ENCODE measurements around the gene CKS1B. TPM values are rescaled to one million over a fixed set of nuclear protein-coding genes. Genes with fewer than 3 reads are reported as not detected.

CKS1B gene
- total RNA-seq, 2 experiments from 2014 or later, result 197 to 205 TPM

- H3K36me3 Mint-ChIP-seq, result peaks cover 5% of the 10 kb centered on the region
- H3K4me3 Mint-ChIP-seq, result peak overlapping the region; percentile 57
- peaks cover 74% of the 10 kb centered on the region for H3K4me1 Mint-ChIP-seq (ENCODE audit: low read depth)
- no peak for DNase-seq
- intact Hi-C loops (cut with micrococcal nuclease), result loop anchor here (5.0 kb wide), 1 partner anchor 123 kb away; the partner anchor contains the start of gene EFNA4
- CTCF ChIA-PET, result interaction anchor here (1.9 to 3.5 kb wide), 6 partner anchors 14 to 146 kb away, joined by 4 to 17 read pairs (median 14); partner anchors contain the start of gene ADAM15
- POLR2A ChIA-PET, result interaction anchor here (0.7 to 2.9 kb wide), 3 partner anchors 17 to 146 kb away, joined by 3 to 17 read pairs (median 4); partner anchors contain the start of gene PBXIP1
- no peaks in the 10 kb centered on the region for H3K9me3 Mint-ChIP-seq
- peak overlapping the region; percentile 96 for H3K27ac Mint-ChIP-seq
- H3K27me3 Mint-ChIP-seq, result no peaks in the 10 kb centered on the region
These were observed 35.7 kb upstream of the CKS1B start for GRCh38 chr1:154938604-154939399.

- H3K4me3 Mint-ChIP-seq, result no peak overlapping the region
- ChIA-PET CTCF (interaction anchor here (0.9 to 3.0 kb wide), 10 partner anchors 13 to 461 kb away, joined by 3 to 16 read pairs (median 5); partner anchors contain the start of genes ADAM15, FLAD1 and PYGO2), POLR2A (interaction anchor here (0.6 to 1.8 kb wide), 5 partner anchors 15 to 821 kb away, joined by 3 to 13 read pairs (median 4); partner anchors contain the start of genes CKS1B, FLAD1 and PBXIP1)
- intact Hi-C loops (cut with micrococcal nuclease), result no loop called here
- DNase-seq, result no peak
- no peaks in the 10 kb centered on the region for H3K9me3 Mint-ChIP-seq
- H3K27ac Mint-ChIP-seq, result peak overlapping the region; percentile 93
- H3K4me1 Mint-ChIP-seq (ENCODE audit: low read depth), result peaks cover 71% of the 10 kb centered on the region
- no peaks in the 10 kb centered on the region for H3K27me3 Mint-ChIP-seq
- peaks cover 3% of the 10 kb centered on the region for H3K36me3 Mint-ChIP-seq
These were observed 34.3 kb upstream of the CKS1B start for GRCh38 chr1:154940213-154940560.

GRCh38 chr1:154940651-154941194 lies 33.8 kb upstream of the CKS1B start:
- H3K27me3 Mint-ChIP-seq, result no peaks in the 10 kb centered on the region
- H3K36me3 Mint-ChIP-seq, result peaks cover 2% of the 10 kb centered on the region
- peak overlapping the region; percentile 34 for H3K4me3 Mint-ChIP-seq
- H3K27ac Mint-ChIP-seq, result peak overlapping the region; percentile 93
- POLR2A ChIA-PET, result interaction anchor here (0.6 to 1.8 kb wide), 8 partner anchors 11 to 820 kb away, joined by 3 to 13 read pairs (median 3); partner anchors contain the start of genes CKS1B, FLAD1 and PBXIP1
- CTCF ChIA-PET, result interaction anchor here (0.6 to 3.0 kb wide), 12 partner anchors 12 to 461 kb away, joined by 3 to 16 read pairs (median 4); partner anchors contain the start of genes ADAM15, FLAD1, PBXIP1 and PYGO2
- intact Hi-C loops (cut with micrococcal nuclease), result no loop called here
- peaks cover 66% of the 10 kb centered on the region for H3K4me1 Mint-ChIP-seq (ENCODE audit: low read depth)
- no peaks in the 10 kb centered on the region for H3K9me3 Mint-ChIP-seq
- DNase-seq, result peak; percentile 61

- ChIA-PET CTCF (interaction anchor here (0.9 to 3.0 kb wide), 9 partner anchors 11 to 462 kb away, joined by 3 to 16 read pairs (median 4); partner anchors contain the start of genes ADAM15, FLAD1, PBXIP1 and PYGO2), POLR2A (interaction anchor here (0.6 to 1.8 kb wide), 7 partner anchors 11 to 84 kb away, joined by 3 to 13 read pairs (median 3); partner anchors contain the start of genes CKS1B, FLAD1 and PBXIP1)
- peak overlapping the region; percentile 93 for H3K27ac Mint-ChIP-seq
- peak; percentile 34 for DNase-seq
- intact Hi-C loops (cut with micrococcal nuclease), result no loop called here
- no peaks in the 10 kb centered on the region for H3K27me3 Mint-ChIP-seq
- H3K9me3 Mint-ChIP-seq, result no peaks in the 10 kb centered on the region
- H3K4me1 Mint-ChIP-seq (ENCODE audit: low read depth), result peaks cover 63% of the 10 kb centered on the region
- peak overlapping the region; percentile 34 for H3K4me3 Mint-ChIP-seq
- peaks cover 5% of the 10 kb centered on the region for H3K36me3 Mint-ChIP-seq
These were observed 33.0 kb upstream of the CKS1B start for GRCh38 chr1:154941333-154942013.

- Mint-ChIP-seq H3K4me3 (peak overlapping the region; percentile 52), H3K27ac (peak overlapping the region; percentile 93), H3K27me3 (no peaks in the 10 kb centered on the region), H3K9me3 (no peaks in the 10 kb centered on the region), H3K4me1 (ENCODE audit: low read depth) (peaks cover 54% of the 10 kb centered on the region), H3K36me3 (peaks cover 11% of the 10 kb centered on the region)
- CTCF ChIA-PET, result interaction anchor here (0.9 to 2.5 kb wide), 21 partner anchors 7 to 464 kb away, joined by 3 to 14 read pairs (median 4); partner anchors contain the start of genes FLAD1, PMVK, PYGO2 and SHC1
- POLR2A ChIA-PET, result interaction anchor here (0.9 to 1.4 kb wide), 4 partner anchors 9 to 316 kb away, joined by 3 read pairs; no protein-coding TSS in a partner anchor
- intact Hi-C loops (cut with micrococcal nuclease), result no loop called here
- DNase-seq, result peak; percentile 61
These were observed 30.7 kb upstream of the CKS1B start for GRCh38 chr1:154943649-154944400.

- no peaks in the 10 kb centered on the region for H3K9me3 Mint-ChIP-seq
- H3K4me3 Mint-ChIP-seq, result no peak overlapping the region
- peaks cover 51% of the 10 kb centered on the region for H3K4me1 Mint-ChIP-seq (ENCODE audit: low read depth)
- intact Hi-C loops (cut with micrococcal nuclease), result no loop called here
- no peak for DNase-seq
- CTCF ChIA-PET, result interaction anchor here (0.6 to 2.5 kb wide), 22 partner anchors 8 to 465 kb away, joined by 3 to 14 read pairs (median 4); partner anchors contain the start of genes FLAD1, PMVK, PYGO2 and SHC1
- H3K27me3 Mint-ChIP-seq, result no peaks in the 10 kb centered on the region
- H3K36me3 Mint-ChIP-seq, result peaks cover 11% of the 10 kb centered on the region
- POLR2A ChIA-PET, result interaction anchor here (0.7 to 1.4 kb wide), 5 partner anchors 8 to 317 kb away, joined by 3 read pairs; no protein-coding TSS in a partner anchor
- H3K27ac Mint-ChIP-seq, result peak overlapping the region; percentile 93
These were observed 29.9 kb upstream of the CKS1B start for GRCh38 chr1:154944401-154945159.

- Mint-ChIP-seq H3K4me3 (no peak overlapping the region), H3K27ac (peak overlapping the region; percentile 47), H3K36me3 (peaks cover 13% of the 10 kb centered on the region), H3K9me3 (no peaks in the 10 kb centered on the region), H3K4me1 (ENCODE audit: low read depth) (peaks cover 47% of the 10 kb centered on the region), H3K27me3 (no peaks in the 10 kb centered on the region)
- ChIA-PET CTCF (interaction anchor here (0.6 to 2.5 kb wide), 6 partner anchors 8 to 466 kb away, joined by 3 to 14 read pairs (median 6); partner anchors contain the start of genes PMVK and PYGO2), POLR2A (interaction anchor here (0.7 kb wide), 1 partner anchor 9 kb away, joined by 3 read pairs; no protein-coding TSS in a partner anchor)
- intact Hi-C loops (cut with micrococcal nuclease), result no loop called here
- no peak for DNase-seq
These were observed 29.1 kb upstream of the CKS1B start for GRCh38 chr1:154945160-154945961.

GRCh38 chr1:154945962-154946850 lies 28.3 kb upstream of the CKS1B start:
- Mint-ChIP-seq H3K4me3 (no peak overlapping the region), H3K9me3 (no peaks in the 10 kb centered on the region), H3K4me1 (ENCODE audit: low read depth) (peaks cover 47% of the 10 kb centered on the region), H3K27me3 (no peaks in the 10 kb centered on the region), H3K36me3 (peaks cover 20% of the 10 kb centered on the region), H3K27ac (peak overlapping the region; percentile 47)
- intact Hi-C loops (cut with micrococcal nuclease), result no loop called here
- DNase-seq, result no peak
- ChIA-PET POLR2A (interaction anchor here (0.8 kb wide), 1 partner anchor 10 kb away, joined by 3 read pairs; the partner anchor contains the start of gene PMVK), CTCF (interaction anchor here (0.6 to 2.5 kb wide), 5 partner anchors 9 to 115 kb away, joined by 3 to 9 read pairs (median 3); partner anchors contain the start of gene PMVK)

GRCh38 chr1:154948079-154948478 lies 26.4 kb upstream of the CKS1B start:
- CTCF ChIA-PET, result interaction anchor here (0.8 to 1.9 kb wide), 3 partner anchors 10 to 13 kb away, joined by 3 to 6 read pairs (median 3); partner anchors contain the start of genes PMVK and PYGO2
- H3K27ac Mint-ChIP-seq, result no peak overlapping the region
- H3K4me1 Mint-ChIP-seq (ENCODE audit: low read depth), result peaks cover 46% of the 10 kb centered on the region
- H3K9me3 Mint-ChIP-seq, result no peaks in the 10 kb centered on the region
- DNase-seq, result no peak
- H3K36me3 Mint-ChIP-seq, result peaks cover 20% of the 10 kb centered on the region
- POLR2A ChIA-PET, result no interaction called here
- intact Hi-C loops (cut with micrococcal nuclease), result no loop called here
- no peaks in the 10 kb centered on the region for H3K27me3 Mint-ChIP-seq
- H3K4me3 Mint-ChIP-seq, result no peak overlapping the region

Measured in activated CD4-positive, alpha-beta memory T cell treated with anti-CD3 and anti-CD28 coated beads for 36 hours (primary cell).